ENCODE measurements around the gene TMEM168.

DNA sequence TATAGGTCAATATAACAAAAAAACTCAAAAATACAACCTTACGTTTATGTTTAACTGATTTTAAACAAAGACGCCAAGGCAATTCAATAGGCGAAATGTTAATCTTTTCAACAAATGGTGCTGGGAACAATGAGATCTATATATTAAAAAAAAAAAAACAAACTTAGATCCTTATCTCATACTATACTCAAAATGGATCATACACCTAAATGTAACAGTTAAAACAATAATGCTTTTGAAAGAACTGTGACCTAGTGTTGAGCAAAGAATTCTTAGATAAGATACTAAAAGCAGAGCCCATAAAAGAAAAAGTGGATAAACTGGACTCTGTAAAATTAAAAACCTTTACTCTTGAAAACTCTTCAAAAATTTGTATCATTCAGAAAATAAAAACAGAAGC is 8.6 kb downstream of the TMEM168 start:
- TF ChIP-seq POLR2AphosphoS5 (IDR thresholded peaks at IDR 0.05) (no peak), POLR2A (IDR thresholded peaks at IDR 0.05) (no peak)
- TF ChIP-seq, protein P1, sequence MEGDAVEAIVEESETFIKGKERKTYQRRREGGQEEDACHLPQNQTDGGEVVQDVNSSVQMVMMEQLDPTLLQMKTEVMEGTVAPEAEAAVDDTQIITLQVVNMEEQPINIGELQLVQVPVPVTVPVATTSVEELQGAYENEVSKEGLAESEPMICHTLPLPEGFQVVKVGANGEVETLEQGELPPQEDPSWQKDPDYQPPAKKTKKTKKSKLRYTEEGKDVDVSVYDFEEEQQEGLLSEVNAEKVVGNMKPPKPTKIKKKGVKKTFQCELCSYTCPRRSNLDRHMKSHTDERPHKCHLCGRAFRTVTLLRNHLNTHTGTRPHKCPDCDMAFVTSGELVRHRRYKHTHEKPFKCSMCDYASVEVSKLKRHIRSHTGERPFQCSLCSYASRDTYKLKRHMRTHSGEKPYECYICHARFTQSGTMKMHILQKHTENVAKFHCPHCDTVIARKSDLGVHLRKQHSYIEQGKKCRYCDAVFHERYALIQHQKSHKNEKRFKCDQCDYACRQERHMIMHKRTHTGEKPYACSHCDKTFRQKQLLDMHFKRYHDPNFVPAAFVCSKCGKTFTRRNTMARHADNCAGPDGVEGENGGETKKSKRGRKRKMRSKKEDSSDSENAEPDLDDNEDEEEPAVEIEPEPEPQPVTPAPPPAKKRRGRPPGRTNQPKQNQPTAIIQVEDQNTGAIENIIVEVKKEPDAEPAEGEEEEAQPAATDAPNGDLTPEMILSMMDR (IDR thresholded peaks at IDR 0.05) = no peak

All from suprapubic skin (tissue), 4 donors.